GM13977 (cell line): ENCODE results near the gene PRPF6.

Experiments used
- DNase-seq: peaks from one replicate; pipeline ENCODE4 v3.0.0; 2012; ENCODE audit warnings: low spot score
- in situ Hi-C: fragments of 300-500 bp; cut with MboI; formaldehyde crosslinking; loops from one replicate; pipeline ENCODE4 v1.12.0; 2022; ENCODE audit warnings: low sequenced_read_pairs, low pct_unique_long_range_greater_than_20kb, mixed read lengths, inconsistent platforms; ENCODE audit not compliant: unreplicated experiment
- TF ChIP-seq, protein P1 (sequence below): IDR thresholded peaks from 2 replicates; pipeline ENCODE4 v1.5.1; 2012; ENCODE audit warnings: mild to moderate bottlenecking, control low read depth; ENCODE audit not compliant: insufficient read depth; ENCODE audit errors: extremely low read depth, missing control alignments

PRPF6 gene

DNA sequence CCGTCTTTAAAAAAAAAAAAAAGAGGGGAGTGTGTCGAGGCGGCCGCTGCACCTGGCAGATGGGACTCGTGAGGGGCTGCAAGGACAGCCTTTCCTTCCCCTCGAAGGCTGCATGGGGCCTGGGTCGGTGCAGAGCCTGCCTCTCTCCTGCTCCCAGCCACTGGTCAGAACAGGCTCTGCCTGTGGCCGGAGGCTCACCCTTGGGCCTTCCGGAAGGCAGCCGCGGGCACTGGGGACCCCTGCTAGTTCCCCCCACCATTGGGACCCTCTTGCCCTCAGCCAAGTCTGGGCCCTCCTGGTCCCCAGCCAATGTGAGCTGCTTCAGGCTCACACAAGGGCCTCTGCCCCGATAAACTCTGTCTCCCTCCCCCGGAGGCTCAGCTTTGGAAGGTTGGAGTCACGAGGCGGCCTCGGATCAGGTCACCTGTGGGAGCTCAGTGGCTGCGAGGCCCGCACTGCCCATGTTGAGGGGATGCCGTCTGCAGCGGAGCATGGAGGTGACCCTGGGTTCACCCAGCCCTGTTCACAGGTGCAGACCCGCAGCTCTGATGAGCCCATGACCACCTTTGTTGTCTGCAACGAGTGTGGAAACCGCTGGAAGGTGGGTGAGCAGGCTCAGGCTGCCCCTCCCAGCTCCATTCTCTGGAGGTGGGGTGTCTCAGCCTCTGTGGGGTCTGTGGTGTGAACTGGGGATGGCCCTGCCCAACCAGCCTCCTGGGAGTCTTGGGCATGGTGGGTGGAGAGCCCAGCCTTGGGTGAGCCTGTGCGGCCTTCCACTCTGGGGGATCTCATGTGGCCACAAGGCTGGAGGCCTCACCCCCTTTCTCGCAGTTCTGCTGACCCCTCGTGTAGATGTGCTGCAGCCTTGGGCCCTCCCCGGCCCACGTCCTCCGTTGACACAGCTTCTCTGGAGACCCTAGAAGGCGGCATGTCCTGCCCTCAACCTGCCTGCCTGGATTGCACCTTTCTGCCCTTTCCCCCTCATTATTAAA, 90.7 kb downstream of the PRPF6 start:
- in situ Hi-C loops, result no loop called here
- no peak for DNase-seq
- TF ChIP-seq, protein P1, sequence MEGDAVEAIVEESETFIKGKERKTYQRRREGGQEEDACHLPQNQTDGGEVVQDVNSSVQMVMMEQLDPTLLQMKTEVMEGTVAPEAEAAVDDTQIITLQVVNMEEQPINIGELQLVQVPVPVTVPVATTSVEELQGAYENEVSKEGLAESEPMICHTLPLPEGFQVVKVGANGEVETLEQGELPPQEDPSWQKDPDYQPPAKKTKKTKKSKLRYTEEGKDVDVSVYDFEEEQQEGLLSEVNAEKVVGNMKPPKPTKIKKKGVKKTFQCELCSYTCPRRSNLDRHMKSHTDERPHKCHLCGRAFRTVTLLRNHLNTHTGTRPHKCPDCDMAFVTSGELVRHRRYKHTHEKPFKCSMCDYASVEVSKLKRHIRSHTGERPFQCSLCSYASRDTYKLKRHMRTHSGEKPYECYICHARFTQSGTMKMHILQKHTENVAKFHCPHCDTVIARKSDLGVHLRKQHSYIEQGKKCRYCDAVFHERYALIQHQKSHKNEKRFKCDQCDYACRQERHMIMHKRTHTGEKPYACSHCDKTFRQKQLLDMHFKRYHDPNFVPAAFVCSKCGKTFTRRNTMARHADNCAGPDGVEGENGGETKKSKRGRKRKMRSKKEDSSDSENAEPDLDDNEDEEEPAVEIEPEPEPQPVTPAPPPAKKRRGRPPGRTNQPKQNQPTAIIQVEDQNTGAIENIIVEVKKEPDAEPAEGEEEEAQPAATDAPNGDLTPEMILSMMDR, result no peak

DNA sequence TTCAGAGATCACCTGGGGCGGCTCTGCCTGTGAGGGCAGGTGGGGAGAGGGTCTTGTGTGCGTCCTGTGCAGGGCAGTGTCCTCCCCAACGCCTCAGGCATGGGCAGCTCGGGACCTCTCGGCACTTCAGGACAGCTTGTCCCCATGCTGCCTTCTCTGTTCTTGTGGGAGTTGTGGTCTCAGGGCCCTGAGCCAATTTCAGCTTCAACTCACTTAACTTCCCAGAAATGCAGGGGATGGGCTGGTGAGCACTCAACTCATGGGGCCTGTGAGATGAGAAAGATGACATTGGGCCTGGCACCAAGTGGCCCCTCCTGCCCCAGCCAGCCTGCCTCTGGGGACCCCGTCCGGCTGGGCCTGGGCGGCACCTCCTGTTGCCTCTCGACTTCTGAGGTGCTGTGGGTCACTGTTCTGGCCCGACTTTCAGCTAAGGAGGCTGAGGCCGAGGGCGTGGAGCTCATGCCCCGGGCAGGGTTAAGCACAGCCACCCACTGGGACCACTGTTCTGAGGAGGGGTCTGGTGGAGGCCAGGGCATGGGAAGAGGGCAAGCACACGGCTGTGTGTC, 91.6 kb downstream of the PRPF6 start:
- no peak for DNase-seq
- TF ChIP-seq, protein P1, result no peak
- in situ Hi-C loops, result no loop called here

DNA sequence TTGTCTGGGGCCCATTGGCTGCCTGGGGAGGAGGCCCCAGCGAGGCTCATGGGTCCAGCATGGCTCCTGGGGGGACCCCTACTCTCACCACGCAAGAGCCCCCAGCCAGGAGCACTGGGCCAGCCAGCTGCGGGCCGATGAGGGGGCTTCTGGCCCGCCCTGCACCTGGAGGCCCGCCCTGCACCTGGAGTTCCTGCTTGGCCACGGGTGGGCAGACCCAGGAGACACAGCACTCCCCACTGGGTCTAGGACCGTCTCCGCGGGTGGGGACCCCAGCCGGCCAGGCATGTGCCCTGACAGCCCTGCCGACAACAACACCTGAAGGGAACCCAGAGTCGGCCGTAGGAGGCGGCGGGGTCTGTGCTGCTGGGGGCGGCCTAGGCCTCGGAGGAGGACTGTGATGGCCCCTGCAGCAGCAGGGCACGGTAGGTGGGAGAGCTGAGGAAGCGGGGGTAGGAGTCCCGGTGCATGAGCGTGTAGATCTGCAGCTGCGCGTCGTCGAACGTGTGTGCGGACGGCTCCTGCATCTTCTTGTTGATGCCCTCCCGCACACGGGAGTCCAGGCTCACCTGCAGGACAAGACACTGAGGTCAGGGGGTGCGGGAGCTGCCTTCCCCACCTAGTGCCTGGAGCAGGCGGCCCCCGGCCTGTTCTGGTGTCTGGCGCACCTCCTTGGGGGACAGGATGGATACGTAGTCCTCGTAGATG, 92.7 kb downstream of the PRPF6 start:
- DNase-seq, result no peak
- TF ChIP-seq, protein P1, result no peak
- in situ Hi-C loops, result no loop called here

DNA sequence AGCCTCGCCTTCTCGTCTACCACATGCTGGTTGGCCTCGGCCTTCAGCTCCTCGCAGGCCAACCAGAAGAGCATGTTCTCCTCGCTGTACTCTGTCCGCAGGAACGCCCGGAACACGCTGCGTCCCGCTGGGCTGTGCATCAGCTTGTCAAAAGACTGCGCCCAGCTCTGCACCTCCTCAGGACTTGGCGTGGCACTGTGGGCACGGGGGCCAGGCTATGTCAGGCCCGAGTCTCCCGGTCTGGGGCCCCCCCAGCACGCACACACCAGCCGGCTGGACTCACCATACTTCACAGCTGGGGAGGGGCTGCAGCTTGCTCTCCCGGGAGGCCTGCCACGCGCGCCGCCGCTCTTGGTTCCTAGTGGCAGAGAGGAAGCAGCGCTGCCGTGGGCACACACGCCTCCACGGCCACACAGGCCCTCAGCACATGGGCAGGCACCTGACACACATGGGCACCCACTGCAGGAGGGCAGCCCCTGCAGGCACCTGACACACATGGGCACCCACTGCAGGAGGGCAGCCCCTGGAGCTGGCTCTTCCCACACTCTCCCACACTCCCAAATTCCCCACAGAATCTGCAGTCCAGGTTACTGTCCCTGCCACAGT, 93.4 kb downstream of the PRPF6 start:
- in situ Hi-C loops, result no loop called here
- TF ChIP-seq, protein P1, result no peak
- DNase-seq, result no peak

DNA sequence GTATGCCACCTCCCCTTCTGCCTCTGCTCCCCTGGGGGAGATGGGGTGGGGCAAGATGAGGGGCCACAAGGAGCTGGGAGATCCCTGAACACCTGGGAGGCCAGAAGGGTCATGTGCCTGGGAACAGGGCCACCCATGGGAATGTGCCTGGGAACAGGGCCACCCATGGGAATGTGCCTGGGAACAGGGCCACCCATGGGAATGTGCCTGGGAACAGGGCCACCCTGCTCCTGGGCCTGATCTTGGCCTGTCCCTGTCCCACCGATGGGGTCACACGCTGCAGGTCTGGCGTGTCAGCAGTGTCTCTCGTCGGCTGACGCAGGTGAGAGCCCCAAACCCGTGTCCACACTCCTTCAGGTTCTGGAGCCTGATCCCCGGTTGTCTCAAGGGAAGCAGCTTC, 94.0 kb downstream of the PRPF6 start:
- no peak for DNase-seq
- in situ Hi-C loops, result no loop called here
- TF ChIP-seq, protein P1, result no peak

DNA sequence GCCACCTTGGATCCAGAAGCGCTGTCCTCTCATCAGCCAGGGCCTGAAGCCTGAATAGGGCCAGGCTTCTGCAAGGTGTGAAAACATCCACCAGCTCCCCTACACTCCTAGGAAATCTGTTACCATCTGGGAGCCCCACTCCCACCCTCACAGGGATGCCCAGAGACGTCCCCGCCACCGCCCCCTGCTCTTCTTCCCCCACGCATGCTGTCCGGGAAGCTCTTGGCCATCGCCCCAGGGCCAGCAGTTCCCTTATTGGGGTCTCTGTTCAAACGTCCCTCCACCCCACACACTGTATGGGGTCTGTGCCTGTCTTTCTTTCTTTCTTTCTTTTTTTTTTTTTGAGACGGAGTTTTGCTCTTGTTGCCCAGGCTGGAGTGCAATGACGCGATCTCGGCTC, 94.6 kb downstream of the PRPF6 start:
- no peak for DNase-seq
- TF ChIP-seq, protein P1, result no peak
- in situ Hi-C loops, result no loop called here
